PC-9 (cell line): ENCODE measurements around the gene CD247. TPM values are rescaled to one million over a fixed set of nuclear protein-coding genes. Genes with fewer than 3 reads are reported as not detected.

ENCODE experiments used
- BruUV-seq: library from RNA; stranded (reverse); fragments of 400-500 nt; replicated peaks from 2 replicates; lab custom pipeline; 2021; lab: Mats Ljungman, UMichigan
- CTCF ChIA-PET: fragments of 300-600 bp; sonication (Branson Sonifier 250); formaldehyde crosslinking; loops from one replicate; lab custom pipeline; 2022; ENCODE audit warnings: antibody characterized with exemption; lab: Charles Lee
- POLR2A ChIA-PET: fragments of 300-600 bp; sonication (Branson Sonifier 250); formaldehyde crosslinking; loops from one replicate; lab custom pipeline; 2022; ENCODE audit warnings: antibody characterized with exemption; ENCODE audit not compliant: unreplicated experiment; lab: Charles Lee
- DNase-seq, 2 experiments: peaks; one replicate each; pipeline versions ENCODE4 v3.0.0 to v3.0.0-alpha.2; 2015 to 2022; ENCODE audit warnings: mixed read lengths in 1 of 2
- H2AFZ ChIP-seq: fragments of 200-600 bp; sonication (generic); 2 replicates; pipeline ENCODE4 v1.8.1; 2017; ENCODE audit warnings: antibody characterized with exemption
- H3F3A ChIP-seq: fragments of 200-600 bp; sonication (generic); 2 replicates; pipeline ENCODE4 v1.8.1; 2017; ENCODE audit warnings: antibody characterized with exemption, mild to moderate bottlenecking, low read depth; ENCODE audit not compliant: insufficient read depth
- H3K27ac ChIP-seq: fragments of 200-600 bp; sonication (generic); 2 replicates; pipeline ENCODE4 v1.6.1; 2016; ENCODE audit warnings: mixed run types
- H3K27me3 ChIP-seq: fragments of 200-600 bp; sonication (generic); 2 replicates; pipeline ENCODE4 v1.6.1; 2016; ENCODE audit warnings: low read depth, mixed run types; ENCODE audit not compliant: insufficient read depth
- H3K36me3 ChIP-seq: fragments of 200-600 bp; sonication (generic); 2 replicates; pipeline ENCODE4 v1.6.1; 2016; ENCODE audit warnings: low read depth, mixed run types
- H3K4me1 ChIP-seq: fragments of 200-600 bp; sonication (generic); replicated peaks from 2 replicates; pipeline ENCODE4 v1.6.1; 2016; ENCODE audit warnings: mixed run types; ENCODE audit not compliant: insufficient read depth
- H3K4me2 ChIP-seq: fragments of 200-600 bp; sonication (generic); 2 replicates; pipeline ENCODE4 v1.6.1; 2017; ENCODE audit warnings: mixed run types
- H3K4me3 ChIP-seq: fragments of 200-600 bp; sonication (generic); 2 replicates; pipeline ENCODE4 v1.6.1; 2016; ENCODE audit warnings: mixed run types
- H3K79me2 ChIP-seq: fragments of 200-600 bp; sonication (generic); 2 replicates; pipeline ENCODE4 v1.6.1; 2017; ENCODE audit warnings: low read depth, mixed run types
- H3K9me2 ChIP-seq: fragments of 200-600 bp; sonication (generic); 2 replicates; pipeline ENCODE4 v1.8.1; 2017; ENCODE audit warnings: mild to moderate bottlenecking; ENCODE audit not compliant: insufficient read depth
- H3K9me3 ChIP-seq: fragments of 200-600 bp; sonication (generic); 2 replicates; pipeline ENCODE4 v1.8.1; 2016; ENCODE audit warnings: low read depth; ENCODE audit not compliant: insufficient read depth
- H4K20me1 ChIP-seq: fragments of 200-600 bp; sonication (generic); 2 replicates; pipeline ENCODE4 v1.8.1; 2017; ENCODE audit not compliant: insufficient read depth
- CTCF ChIP-seq: fragments of 200-600 bp; sonication (generic); conservative IDR thresholded peaks from 2 replicates; pipeline ENCODE4 v1.6.1; 2017; ENCODE audit warnings: mixed run types, antibody characterized with exemption, mild to moderate bottlenecking, moderate library complexity
- EZH2 ChIP-seq: fragments of 200-600 bp; sonication (generic); IDR thresholded peaks from 2 replicates; pipeline ENCODE4 v1.8.0; 2017; ENCODE audit warnings: antibody characterized with exemption, low read depth
- intact Hi-C: fragments of 100-400 bp; cut with micrococcal nuclease; formaldehyde crosslinking; loops from one replicate; pipeline ENCODE4 v1.10.0; 2022; ENCODE audit not compliant: unreplicated experiment
- total RNA-seq: library from RNA; stranded (reverse); gene quantifications from 2 replicates; pipeline ENCODE4 v1.2.3, GENCODE V29; 2021

CD247 gene
- total RNA-seq, 1 experiment from 2014 or later: not detected

- ChIA-PET CTCF (no interaction called here), POLR2A (no interaction called here)
- Histone ChIP-seq H3K79me2 (no peaks in the 10 kb centered on the region), H3K36me3 (no peaks in the 10 kb centered on the region), H3F3A (no peaks in the 10 kb centered on the region), H3K27me3 (no peaks in the 10 kb centered on the region), H3K9me3 (no peaks in the 10 kb centered on the region), H3K4me3 (no peak overlapping the region), H2AFZ (no peak overlapping the region), H3K4me2 (no peak overlapping the region), H3K4me1 (no peaks in the 10 kb centered on the region), H3K27ac (no peak overlapping the region), H3K9me2 (no peaks in the 10 kb centered on the region; the same call in 1 of the 2 replicates), H4K20me1 (no peaks in the 10 kb centered on the region)
- no peak for DNase-seq
- TF ChIP-seq CTCF: no peak
- no peak for TF ChIP-seq EZH2
- intact Hi-C loops: no loop called here
- BruUV-seq: no TSS peak
These were observed 50.6 kb downstream of the CD247 start for GRCh38 chr1:167467752-167468151.

- Histone ChIP-seq H3K79me2 (no peaks in the 10 kb centered on the region), H3F3A (no peaks in the 10 kb centered on the region), H3K27me3 (no peaks in the 10 kb centered on the region), H3K9me3 (no peaks in the 10 kb centered on the region), H3K4me1 (no peaks in the 10 kb centered on the region), H3K4me2 (no peak overlapping the region), H3K9me2 (no peaks in the 10 kb centered on the region; the same call in 1 of the 2 replicates), H3K27ac (no peak overlapping the region), H4K20me1 (no peaks in the 10 kb centered on the region), H2AFZ (no peak overlapping the region), H3K4me3 (no peak overlapping the region), H3K36me3 (no peaks in the 10 kb centered on the region)
- TF ChIP-seq EZH2 (no peak), CTCF (no peak)
- intact Hi-C loops: no loop called here
- ChIA-PET CTCF (interaction anchor here (0.7 kb wide), 1 partner anchor 330 kb away, joined by 3 read pairs; no protein-coding TSS in a partner anchor), POLR2A (no interaction called here)
- BruUV-seq: no TSS peak
- DNase-seq: no peak
These were observed 51.1 kb downstream of the CD247 start for GRCh38 chr1:167467126-167467710.

GRCh38 chr1:167465743-167466142 is 52.6 kb downstream of the CD247 start:
- ChIA-PET POLR2A (no interaction called here), CTCF (no interaction called here)
- DNase-seq: no peak

More at GRCh38 chr1:167465743-167466142, 52.6 kb downstream of the CD247 start:
- no TSS peak for BruUV-seq
- H3K4me2 ChIP-seq: no peak overlapping the region
- no peak overlapping the region for H3K4me3 ChIP-seq
- TF ChIP-seq EZH2 (no peak), CTCF (no peak)
- H3K27ac ChIP-seq: no peak overlapping the region
- no peaks in the 10 kb centered on the region for H3K9me2 ChIP-seq
- H4K20me1 ChIP-seq: no peaks in the 10 kb centered on the region
- H2AFZ ChIP-seq: no peak overlapping the region
- H3K79me2 ChIP-seq: no peaks in the 10 kb centered on the region
- no peaks in the 10 kb centered on the region for H3K9me3 ChIP-seq
- no peaks in the 10 kb centered on the region for H3K27me3 ChIP-seq
- no peaks in the 10 kb centered on the region for H3F3A ChIP-seq
- H3K4me1 ChIP-seq: no peaks in the 10 kb centered on the region
- intact Hi-C loops: no loop called here
- no peaks in the 10 kb centered on the region for H3K36me3 ChIP-seq
